Neural cell (in vitro differentiated cells): ENCODE results near the gene B2M. TPM values are rescaled to one million over a fixed set of nuclear protein-coding genes. Genes with fewer than 3 reads are reported as not detected.

Source experiments
- H2AFZ ChIP-seq: fragments of 200-600, 300-800 bp; sonication (generic), shearing (Covaris generic); 2 replicates; pipeline ENCODE4 v1.6.0; 2014; ENCODE audit warnings: low read depth, mild to moderate bottlenecking, antibody characterized with exemption, low read length, moderate library complexity
- H3F3A ChIP-seq: fragments of 200-600 bp; shearing (Covaris generic); 2 replicates; pipeline ENCODE4 v1.6.1; 2016; ENCODE audit warnings: mild to moderate bottlenecking, moderate library complexity, mixed read lengths, antibody characterized with exemption, low read length; ENCODE audit not compliant: insufficient read depth, poor library complexity, severe bottlenecking
- H3K27ac ChIP-seq: fragments of 200-600, 300-800 bp; sonication (generic), shearing (Covaris generic); 2 replicates; pipeline ENCODE4 v1.5.1; 2014; ENCODE audit warnings: mild to moderate bottlenecking, low read length, moderate library complexity
- H3K27me3 ChIP-seq: fragments of 300-800, 200-600 bp; sonication (generic), shearing (Covaris generic); 2 replicates; pipeline ENCODE4 v1.6.0; 2014; ENCODE audit warnings: mild to moderate bottlenecking, low read depth, low read length, moderate library complexity; ENCODE audit not compliant: insufficient read depth
- H3K36me3 ChIP-seq: fragments of 300-800, 200-600 bp; sonication (generic), shearing (Covaris generic); 2 replicates; pipeline ENCODE4 v1.5.1; 2014; ENCODE audit warnings: mild to moderate bottlenecking, antibody characterized with exemption, low read length, moderate library complexity; ENCODE audit not compliant: insufficient read depth
- H3K4me2 ChIP-seq: fragments of 300-800, 200-600 bp; sonication (generic), shearing (Covaris generic); 2 replicates; pipeline ENCODE4 v1.6.0; 2014; ENCODE audit warnings: mild to moderate bottlenecking, low read length
- H3K4me3 ChIP-seq: fragments of 300-800, 200-600 bp; sonication (generic), shearing (Covaris generic); 2 replicates; pipeline ENCODE4 v1.5.1; 2014; ENCODE audit warnings: mild to moderate bottlenecking, low read length, moderate library complexity
- H3K79me2 ChIP-seq: fragments of 200-600 bp; shearing (Covaris generic); replicated peaks from 2 replicates; pipeline ENCODE4 v1.6.0; 2014; ENCODE audit warnings: mild to moderate bottlenecking, low read length, moderate library complexity; ENCODE audit not compliant: insufficient read depth
- H3K9ac ChIP-seq: fragments of 300-800, 200-600 bp; sonication (generic), shearing (Covaris generic); 2 replicates; pipeline ENCODE4 v1.6.1; 2016; ENCODE audit warnings: mild to moderate bottlenecking, low read length, mixed read lengths
- H3K9me2 ChIP-seq: fragments of 200-600 bp; shearing (Covaris generic); 2 replicates; pipeline ENCODE4 v1.6.1; 2016; ENCODE audit warnings: mild to moderate bottlenecking, low read length, mixed read lengths; ENCODE audit not compliant: insufficient read depth
- H3K9me3 ChIP-seq: fragments of 200-600, 300-800 bp; sonication (generic), shearing (Covaris generic); 2 replicates; pipeline ENCODE4 v1.6.1; 2016; ENCODE audit warnings: mild to moderate bottlenecking, mixed run types, low read length, moderate library complexity, mixed read lengths
- H4K20me1 ChIP-seq: fragments of 200-600 bp; shearing (Covaris generic); 2 replicates; pipeline ENCODE4 v1.6.1; 2016; ENCODE audit warnings: mild to moderate bottlenecking, mixed run types; ENCODE audit not compliant: insufficient read depth
- CTCF ChIP-seq: fragments of 450-650 bp; IDR thresholded peaks from 2 replicates; pipeline ENCODE4 v1.5.1; 2014; ENCODE audit warnings: antibody characterized with exemption, mild to moderate bottlenecking, moderate library complexity; ENCODE audit not compliant: poor library complexity, severe bottlenecking
- EP300 ChIP-seq: fragments of 450-650 bp; conservative IDR thresholded peaks from 2 replicates; pipeline ENCODE4 v1.6.1; 2014; ENCODE audit warnings: antibody characterized with exemption, mild to moderate bottlenecking, moderate library complexity; ENCODE audit not compliant: poor library complexity, severe bottlenecking
- EZH2 ChIP-seq: fragments of 200-600, 300-800 bp; shearing (Covaris generic), sonication (generic); IDR thresholded peaks from 2 replicates; pipeline ENCODE4 v1.6.1; 2014; ENCODE audit warnings: antibody characterized with exemption, low read length, borderline replicate concordance, mild to moderate bottlenecking; ENCODE audit not compliant: insufficient read depth, poor library complexity, severe bottlenecking
- MXI1 ChIP-seq: fragments of 450-650 bp; conservative IDR thresholded peaks from 2 replicates; pipeline ENCODE4 v1.6.1; 2014; ENCODE audit warnings: antibody characterized with exemption, mild to moderate bottlenecking; ENCODE audit not compliant: poor library complexity, severe bottlenecking
- POLR2AphosphoS5 ChIP-seq: IDR thresholded peaks from 2 replicates; pipeline ENCODE4 v1.6.1; 2012
- RAD21 ChIP-seq: fragments of 450-650 bp; conservative IDR thresholded peaks from 2 replicates; pipeline ENCODE4 v1.6.1; 2014; ENCODE audit warnings: antibody characterized with exemption, mild to moderate bottlenecking, moderate library complexity
- REST ChIP-seq: IDR thresholded peaks from 2 replicates; pipeline ENCODE4 v1.6.1; 2012; ENCODE audit warnings: borderline replicate concordance
- SMC3 ChIP-seq: fragments of 450-650 bp; conservative IDR thresholded peaks from 2 replicates; pipeline ENCODE4 v1.6.1; 2014; ENCODE audit warnings: antibody characterized with exemption, mild to moderate bottlenecking, moderate library complexity; ENCODE audit not compliant: poor library complexity
- TAF1 ChIP-seq: IDR thresholded peaks from 2 replicates; pipeline ENCODE4 v1.6.1; 2012; ENCODE audit warnings: low read depth
- polyA plus RNA-seq: library from polyadenylated mRNA; depleted of rRNA; stranded (reverse); fragments of >200 nt; gene quantifications from 2 replicates; pipeline ENCODE4 v1.2.3, GENCODE V29; 2014

The B2M gene
- polyA plus RNA-seq, 1 donor from 2014 or later = 15.6 TPM

- H2AFZ ChIP-seq = no peak overlapping the region
- H3K27me3 ChIP-seq = no peaks in the 10 kb centered on the region
- H3K9me3 ChIP-seq = no peaks in the 10 kb centered on the region
- H4K20me1 ChIP-seq = no peaks in the 10 kb centered on the region
- H3K4me2 ChIP-seq = no peak overlapping the region
- no peak overlapping the region for H3K4me3 ChIP-seq
- H3K9ac ChIP-seq = no peak overlapping the region
- peaks cover 11% of the 10 kb centered on the region for H3K79me2 ChIP-seq
- TF ChIP-seq POLR2AphosphoS5 (no peak), MXI1 (no peak), SMC3 (no peak), CTCF (no peak), TAF1 (no peak), RAD21 (no peak), REST (no peak), EP300 (no peak), EZH2 (no peak)
- no peak overlapping the region for H3K27ac ChIP-seq
- H3K36me3 ChIP-seq = no peaks in the 10 kb centered on the region
- H3K9me2 ChIP-seq = no peaks in the 10 kb centered on the region
- no peaks in the 10 kb centered on the region for H3F3A ChIP-seq
Observed at GRCh38 chr15:44726136-44726535, 14.8 kb downstream of the B2M start.

DNA sequence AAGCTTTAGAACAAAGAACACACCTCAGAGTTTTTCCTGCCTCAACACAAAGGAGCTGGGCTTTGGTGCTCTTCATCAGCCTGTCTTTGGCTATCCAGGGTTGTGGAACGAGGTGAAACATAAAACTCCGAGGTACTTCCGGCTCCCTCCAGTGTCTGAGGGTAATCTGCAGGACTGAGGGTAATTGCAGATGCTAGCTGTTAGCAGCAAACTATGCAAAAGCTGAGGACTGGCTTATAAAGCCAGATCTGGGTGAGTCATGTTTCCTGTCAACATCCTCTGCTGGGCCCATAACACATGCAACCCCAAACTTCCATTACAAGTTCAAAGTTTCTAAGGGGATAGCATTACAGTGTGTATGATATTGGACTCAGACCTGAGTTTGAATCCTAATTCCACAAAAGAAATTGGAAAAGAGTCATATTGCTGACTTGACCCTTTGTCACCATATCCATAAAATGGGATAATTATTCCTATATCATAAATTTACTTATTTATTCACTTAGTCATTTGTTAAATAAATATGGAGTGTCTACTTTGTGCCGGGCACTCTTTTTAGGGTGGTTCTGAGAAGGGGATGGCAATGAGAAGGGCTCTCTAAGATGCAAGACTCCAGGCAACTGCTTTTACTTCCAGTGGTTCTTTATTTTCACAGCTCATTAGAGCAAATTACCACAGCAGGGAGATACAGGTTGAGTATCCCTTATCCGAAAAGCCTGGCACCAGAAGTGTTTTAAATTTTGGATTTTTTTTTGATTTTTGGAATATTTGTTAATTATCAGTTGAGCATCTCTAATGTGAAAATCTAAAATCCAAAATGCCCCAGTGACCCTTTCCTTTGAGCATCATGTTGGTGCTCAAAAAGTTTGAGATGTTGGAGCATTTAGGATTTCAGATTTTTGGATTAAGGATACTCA lies 15.5 kb downstream of the B2M start:
- Histone ChIP-seq H3K4me3 (no peak overlapping the region), H3K9me3 (no peaks in the 10 kb centered on the region), H3K27ac (no peak overlapping the region), H3K9ac (no peak overlapping the region), H3K79me2 (peaks cover 11% of the 10 kb centered on the region), H3K36me3 (no peaks in the 10 kb centered on the region), H3K4me2 (no peak overlapping the region), H3F3A (no peaks in the 10 kb centered on the region), H3K27me3 (no peaks in the 10 kb centered on the region), H4K20me1 (no peaks in the 10 kb centered on the region), H3K9me2 (no peaks in the 10 kb centered on the region), H2AFZ (no peak overlapping the region)
- no peak for TF ChIP-seq SMC3
- no peak for TF ChIP-seq EP300
- no peak for TF ChIP-seq EZH2
